ENCODE results near the gene OSBP2. TPM values are rescaled to one million over a fixed set of nuclear protein-coding genes. Genes with fewer than 3 reads are reported as not detected.

The OSBP2 gene
- total RNA-seq, 4 donors from 2014 or later = 0.60 to 7.5 (median 4.3) TPM

DNA sequence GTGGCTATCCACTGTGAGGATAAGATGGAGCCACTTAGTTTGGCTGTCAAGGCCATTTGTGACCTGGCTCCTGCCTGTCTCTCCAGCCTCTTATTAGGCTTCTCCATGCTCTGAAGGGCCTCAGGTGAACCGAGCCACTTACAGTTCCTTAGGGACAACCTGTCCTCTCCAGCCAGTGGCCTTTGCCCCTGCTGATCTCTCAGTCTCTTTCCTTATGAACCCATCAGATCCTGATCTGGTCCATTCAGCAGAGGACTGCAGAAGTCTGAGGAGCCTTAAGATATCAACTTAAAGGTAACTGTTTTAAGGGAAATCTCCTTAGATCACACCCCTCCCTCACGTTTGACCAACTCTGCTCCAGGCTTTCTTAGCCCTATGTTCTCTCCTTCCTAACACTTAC is 29.4 kb upstream of the OSBP2 start:
- peaks cover 4 to 36% (median 29%) of the 10 kb centered on the region in 4 donors for H3K4me1 ChIP-seq
- H3K9me3 ChIP-seq = no peaks in the 10 kb centered on the region
- TF ChIP-seq POLR2A (IDR thresholded peaks at IDR 0.05) (no peak), EP300 (IDR thresholded peaks at IDR 0.05; ENCODE audit: low read depth) (no peak), CTCF (IDR thresholded peaks at IDR 0.05) (no peak), POLR2AphosphoS5 (IDR thresholded peaks at IDR 0.05) (no peak)
- DNase-seq = peak; percentile 50
- in situ Hi-C loops (cut with MboI; ENCODE audit: low pct_ligation_motif_present in 1 of 4, low pct_unique_long_range_greater_than_20kb in 1 of 4, low sequenced_read_pairs in 3 of 4) = no loop called here
- peaks cover 0 to 7% (median 0%) of the 10 kb centered on the region in 4 donors for H3K36me3 ChIP-seq
- H3K27ac ChIP-seq = peak overlapping the region; percentile 83 to 92 (median 88)
- 47 to 50% methylated on average over 1 to 2 of the region's 2 CpGs for WGBS, 2 donors (ENCODE audit: low coverage in 1 of 2)
- intact Hi-C loops (cut with DNase I; ENCODE audit: low total_unique reads) = no loop called here
- H3K27me3 ChIP-seq = no peaks in the 10 kb centered on the region
- no peak overlapping the region for H3K4me3 ChIP-seq

DNA sequence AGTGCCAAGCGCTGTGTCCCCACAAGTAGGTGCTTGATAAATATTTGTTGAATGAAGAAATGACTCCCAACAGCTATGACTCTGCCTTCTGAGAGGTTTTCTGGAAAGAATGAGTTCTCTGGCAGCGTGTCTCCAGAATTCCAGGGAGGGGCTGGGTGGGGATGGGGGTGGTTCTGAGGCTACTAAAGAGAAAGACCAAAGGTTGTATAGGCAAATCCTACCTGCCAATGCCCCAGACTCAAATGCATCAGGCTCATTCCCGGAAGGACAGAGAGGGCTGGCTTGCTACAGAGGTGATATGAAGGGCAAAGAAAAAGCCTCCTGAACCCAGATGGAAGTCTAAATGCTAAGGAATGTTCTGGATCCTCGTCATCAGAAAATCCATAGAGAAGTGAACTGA is 28.9 kb upstream of the OSBP2 start:
- peak; percentile 54 for DNase-seq
- intact Hi-C loops (cut with DNase I; ENCODE audit: low total_unique reads) (no loop called here), in situ Hi-C loops (cut with MboI; ENCODE audit: low pct_ligation_motif_present in 1 of 4, low pct_unique_long_range_greater_than_20kb in 1 of 4, low sequenced_read_pairs in 3 of 4) (no loop called here)
- Histone ChIP-seq H3K36me3 (peaks cover 0 to 7% (median 0%) of the 10 kb centered on the region in 4 donors), H3K4me1 (peaks cover 4 to 36% (median 29%) of the 10 kb centered on the region in 4 donors), H3K4me3 (peak overlapping the region in 1 of 4 donors; percentile 57), H3K9me3 (no peaks in the 10 kb centered on the region), H3K27ac (peak overlapping the region; percentile 83 to 92 (median 88)), H3K27me3 (no peaks in the 10 kb centered on the region)
- 54 to 61% methylated on average over 4 of the region's 4 CpGs for WGBS, 2 donors (ENCODE audit: low coverage in 1 of 2)
- TF ChIP-seq POLR2A (IDR thresholded peaks at IDR 0.05) (no peak), POLR2AphosphoS5 (IDR thresholded peaks at IDR 0.05) (peak in 1 of 3 donors; percentile 26)

DNA sequence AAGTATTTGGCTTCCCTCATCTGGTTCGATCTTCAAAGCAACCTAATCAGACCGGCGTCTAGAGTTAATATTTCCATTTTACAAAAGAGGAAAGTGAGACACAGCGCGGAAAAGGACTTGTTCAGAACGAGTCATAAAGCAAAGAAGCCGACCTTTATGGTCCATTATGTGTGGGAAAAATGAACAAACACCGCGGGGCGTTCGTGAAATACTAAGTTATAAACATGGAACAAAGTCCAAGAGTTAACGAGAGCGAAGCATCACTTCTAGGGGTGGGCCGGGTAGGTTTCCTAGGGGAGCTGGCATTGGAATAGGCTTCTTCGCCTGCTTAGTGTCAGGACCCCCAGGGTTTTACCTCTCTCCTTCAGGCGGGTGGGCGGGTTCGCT is 27.6 kb upstream of the OSBP2 start:
- Histone ChIP-seq H3K27me3 (no peaks in the 10 kb centered on the region), H3K4me3 (peak overlapping the region; percentile 49 to 71 (median 54)), H3K27ac (peak overlapping the region; percentile 83 to 92 (median 88)), H3K36me3 (peaks cover 0 to 7% (median 0%) of the 10 kb centered on the region in 4 donors), H3K4me1 (peaks cover 4 to 36% (median 29%) of the 10 kb centered on the region in 4 donors), H3K9me3 (no peaks in the 10 kb centered on the region)
- in situ Hi-C loops (cut with MboI; ENCODE audit: low pct_ligation_motif_present in 1 of 4, low pct_unique_long_range_greater_than_20kb in 1 of 4, low sequenced_read_pairs in 3 of 4) (no loop called here), intact Hi-C loops (cut with DNase I; ENCODE audit: low total_unique reads) (no loop called here)
- peak; percentile 76 for DNase-seq
- WGBS, 2 donors (ENCODE audit: low coverage in 1 of 2) = 1 to 2% methylated on average over 13 to 18 of the region's 18 CpGs
- peak; percentile 46 to 73 (median 72) for TF ChIP-seq POLR2AphosphoS5 (IDR thresholded peaks at IDR 0.05)
- TF ChIP-seq EP300 (IDR thresholded peaks at IDR 0.05; ENCODE audit: low read depth) = no peak
- no peak for TF ChIP-seq CTCF (IDR thresholded peaks at IDR 0.05)
- peak; percentile 51 for TF ChIP-seq POLR2A (IDR thresholded peaks at IDR 0.05)

DNA sequence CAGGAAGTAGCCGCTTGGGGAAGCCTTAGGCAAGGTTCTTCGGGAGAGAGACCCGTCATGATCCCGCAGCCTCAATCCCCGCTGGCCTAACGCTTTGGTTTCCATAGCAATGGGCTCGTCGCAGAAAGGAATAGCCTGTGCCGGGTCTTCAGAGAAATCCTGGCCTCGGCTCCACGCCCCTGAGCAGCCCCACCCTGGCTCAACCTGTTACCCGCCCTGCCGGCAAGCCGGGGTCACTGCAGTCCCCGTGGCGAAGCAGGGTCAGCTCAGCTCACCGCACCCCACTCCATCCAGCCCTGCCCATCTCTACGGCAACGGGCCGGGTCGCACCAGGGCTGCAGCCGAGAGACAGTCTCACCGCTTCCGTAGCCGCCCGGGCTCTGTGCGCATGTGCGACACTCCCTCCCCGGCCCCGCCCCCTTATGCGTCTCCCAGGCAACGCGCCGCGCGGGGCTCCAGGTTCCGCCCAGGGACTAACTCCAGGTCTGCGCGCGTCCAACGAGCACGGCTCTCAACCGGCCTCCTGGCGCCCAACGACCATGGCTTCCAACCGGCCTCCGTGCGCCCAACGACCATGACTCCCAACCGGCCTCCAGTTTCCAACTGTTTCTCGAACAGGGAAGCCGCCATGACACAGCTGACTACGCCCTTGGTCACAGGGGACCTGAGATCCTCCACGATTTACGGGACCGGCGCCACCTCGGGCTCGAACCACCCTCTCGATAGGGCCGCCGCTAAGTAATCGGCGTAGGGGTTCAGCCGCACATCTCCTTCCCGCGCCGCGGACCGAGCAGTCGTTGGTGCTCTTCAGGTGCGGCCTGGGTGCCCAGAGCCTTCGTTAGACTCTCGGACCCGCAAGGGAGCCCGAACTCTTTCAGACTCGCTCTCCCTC is 26.9 kb upstream of the OSBP2 start, which contains the start of gene DUSP18:
Gene DUSP18, minus strand, starts transcription at position 382 of the 892 bp plus-strand sequence. CDS start 3,872 bp downstream, outside the sequence.
- 0% methylated on average over 1 to 53 of the region's 77 CpGs for WGBS, 2 donors (ENCODE audit: low coverage in 1 of 2)
- no peaks in the 10 kb centered on the region for H3K27me3 ChIP-seq
- intact Hi-C loops (cut with DNase I; ENCODE audit: low total_unique reads) = no loop called here
- H3K9me3 ChIP-seq = no peaks in the 10 kb centered on the region
- DNase-seq = peak; percentile 98
- H3K27ac ChIP-seq = peak within 1 kb of the TSS; percentile 83 to 92 (median 88)
- peak; percentile 70 to 83 (median 77) for TF ChIP-seq POLR2AphosphoS5 (IDR thresholded peaks at IDR 0.05)
- TF ChIP-seq CTCF (IDR thresholded peaks at IDR 0.05) = peak; percentile 48 to 91 (median 56)
- TF ChIP-seq POLR2A (IDR thresholded peaks at IDR 0.05) = peak; percentile 75
- TF ChIP-seq EP300 (IDR thresholded peaks at IDR 0.05; ENCODE audit: low read depth) = no peak
- H3K4me3 ChIP-seq = peak within 1 kb of the TSS; percentile 49 to 71 (median 54)
- H3K36me3 ChIP-seq = peaks cover 0 to 3% (median 0%) of the 10 kb centered on the region in 4 donors
- H3K4me1 ChIP-seq = peaks cover 4 to 36% (median 29%) of the 10 kb centered on the region in 4 donors
- in situ Hi-C loops (cut with MboI; ENCODE audit: low pct_ligation_motif_present in 1 of 4, low pct_unique_long_range_greater_than_20kb in 1 of 4, low sequenced_read_pairs in 3 of 4) = no loop called here
